H9 (cell line): Measurements from ENCODE around the gene CDH4. TPM values are rescaled to one million over a fixed set of nuclear protein-coding genes. Genes with fewer than 3 reads are reported as not detected.
A peak's percentile ranks its signal among the peaks of the same experiment; 100 is the strongest.

Source experiments
- DNase-seq: peaks from one replicate; pipeline ENCODE4 v3.0.0-alpha.2; 2017
- H2AFZ ChIP-seq: one replicate; pipeline ENCODE4 v1.6.1; 2013; ENCODE audit warnings: mild to moderate bottlenecking, low read length, control low read depth, moderate library complexity
- H2AK5ac ChIP-seq: 2 replicates; pipeline ENCODE4 v1.6.1; 2013; ENCODE audit warnings: low read length, control low read depth, mixed read lengths; ENCODE audit not compliant: insufficient read length
- H2BK120ac ChIP-seq: one replicate; pipeline ENCODE4 v1.6.1; 2013; ENCODE audit warnings: low read depth, mild to moderate bottlenecking, low read length, control low read depth, inconsistent platforms; ENCODE audit not compliant: poor library complexity, severe bottlenecking
- H2BK12ac ChIP-seq: 2 replicates; pipeline ENCODE4 v1.6.1; 2013; ENCODE audit warnings: low read length, control low read depth, mixed read lengths, low read depth; ENCODE audit not compliant: insufficient read length
- H2BK15ac ChIP-seq: 2 replicates; pipeline ENCODE4 v1.6.1; 2013; ENCODE audit warnings: low read depth, low read length, control low read depth
- H2BK20ac ChIP-seq: one replicate; pipeline ENCODE4 v1.6.1; 2013; ENCODE audit warnings: low read depth, mild to moderate bottlenecking, low read length, control low read depth, inconsistent platforms; ENCODE audit not compliant: poor library complexity, severe bottlenecking
- H2BK5ac ChIP-seq: 2 replicates; pipeline ENCODE4 v1.6.1; 2013; ENCODE audit warnings: low read length, control low read depth, mixed read lengths; ENCODE audit not compliant: insufficient read length
- H3K14ac ChIP-seq: 2 replicates; pipeline ENCODE4 v1.6.1; 2013; ENCODE audit warnings: low read length, control low read depth; ENCODE audit not compliant: insufficient read depth
- H3K18ac ChIP-seq: 2 replicates; pipeline ENCODE4 v1.6.1; 2013; ENCODE audit warnings: low read depth, mild to moderate bottlenecking, mixed read lengths, low read length, control low read depth; ENCODE audit not compliant: insufficient read length
- H3K23ac ChIP-seq: 2 replicates; pipeline ENCODE4 v1.6.1; 2013; ENCODE audit warnings: low read length, control low read depth, mixed read lengths, low read depth; ENCODE audit not compliant: insufficient read length
- H3K23me2 ChIP-seq: 2 replicates; pipeline ENCODE4 v1.6.1; 2013; ENCODE audit warnings: low read depth, mild to moderate bottlenecking, mixed read lengths, low read length, control low read depth; ENCODE audit not compliant: insufficient read length, poor library complexity, severe bottlenecking
- H3K27ac ChIP-seq: 2 replicates; pipeline ENCODE4 v1.5.1; 2013; ENCODE audit warnings: low read length, control low read depth, mixed read lengths, low read depth; ENCODE audit not compliant: insufficient read length
- H3K27me3 ChIP-seq: 2 replicates; pipeline ENCODE4 v1.6.1; 2013; ENCODE audit warnings: low read length, control low read depth, inconsistent platforms; ENCODE audit not compliant: insufficient read depth
- H3K4ac ChIP-seq: 2 replicates; pipeline ENCODE4 v1.6.1; 2013; ENCODE audit warnings: low read depth, mild to moderate bottlenecking, control low read depth, inconsistent platforms, low read length, moderate library complexity
- H3K4me1 ChIP-seq: 2 replicates; pipeline ENCODE4 v1.6.1; 2013; ENCODE audit warnings: low read length, control low read depth, inconsistent platforms; ENCODE audit not compliant: insufficient read depth
- H3K4me2 ChIP-seq: 2 replicates; pipeline ENCODE4 v1.6.1; 2013; ENCODE audit warnings: low read length, control low read depth, mixed read lengths; ENCODE audit not compliant: insufficient read length, insufficient read depth
- H3K56ac ChIP-seq: 2 replicates; pipeline ENCODE4 v1.6.1; 2013; ENCODE audit warnings: low read depth, mild to moderate bottlenecking, mixed read lengths, low read length, control low read depth; ENCODE audit not compliant: insufficient read length
- H3K79me1 ChIP-seq: 2 replicates; pipeline ENCODE4 v1.6.1; 2013; ENCODE audit warnings: low read depth, mild to moderate bottlenecking, moderate library complexity, low read length, control low read depth, inconsistent platforms; ENCODE audit not compliant: insufficient read depth, poor library complexity, severe bottlenecking
- H3K79me2 ChIP-seq: 2 replicates; pipeline ENCODE4 v1.6.1; 2013; ENCODE audit warnings: low read length, control low read depth, inconsistent platforms; ENCODE audit not compliant: insufficient read depth
- H3K9ac ChIP-seq: 2 replicates; pipeline ENCODE4 v1.6.1; 2013; ENCODE audit warnings: low read length, control low read depth, mixed read lengths; ENCODE audit not compliant: insufficient read length; ENCODE audit errors: extremely low read depth
- H3K9me3 ChIP-seq: one replicate; pipeline ENCODE4 v1.6.1; 2013; ENCODE audit warnings: low read depth, low read length, inconsistent platforms; ENCODE audit not compliant: control insufficient read depth
- H3T11ph ChIP-seq: one replicate; pipeline ENCODE4 v1.6.1; 2013; ENCODE audit warnings: mild to moderate bottlenecking, low read length, control low read depth, inconsistent platforms
- H4K20me1 ChIP-seq: one replicate; pipeline ENCODE4 v1.6.1; 2013; ENCODE audit not compliant: control insufficient read depth, insufficient read length, insufficient read depth
- H4K5ac ChIP-seq: 2 replicates; pipeline ENCODE4 v1.6.1; 2013; ENCODE audit warnings: low read depth, mild to moderate bottlenecking, mixed read lengths, low read length, control low read depth; ENCODE audit not compliant: insufficient read length
- H4K8ac ChIP-seq: replicated peaks from 2 replicates; pipeline ENCODE4 v1.6.1; 2013; ENCODE audit warnings: low read length, control low read depth, mixed read lengths, low read depth; ENCODE audit not compliant: insufficient read length
- H4K91ac ChIP-seq: 2 replicates; pipeline ENCODE4 v1.6.1; 2013; ENCODE audit warnings: low read depth, mild to moderate bottlenecking, moderate library complexity, mixed read lengths, low read length, control low read depth; ENCODE audit not compliant: insufficient read length
- H3K27ac Mint-ChIP-seq, 3 experiments: 2 replicates in 2 of 3; 3 replicates in 1 of 3; pipeline ENCODE4 v1.8.0; 2020 to 2021; ENCODE audit warnings: mixed read lengths in 3 of 3, mild to moderate bottlenecking in 1 of 3, moderate library complexity in 1 of 3
- H3K27me3 Mint-ChIP-seq: 2 replicates; pipeline ENCODE4 v1.8.0; 2021; ENCODE audit warnings: low read depth, mild to moderate bottlenecking, moderate library complexity, mixed read lengths
- H3K36me3 Mint-ChIP-seq, 3 experiments: 2 replicates in 2 of 3; 3 replicates in 1 of 3; pipeline ENCODE4 v1.8.0; 2020 to 2021; ENCODE audit warnings: low read depth in 3 of 3, mixed read lengths in 3 of 3; ENCODE audit not compliant: insufficient read depth in 1 of 3
- H3K4me1 Mint-ChIP-seq, 2 experiments: 2 replicates each; pipeline ENCODE4 v1.8.0; 2020; ENCODE audit warnings: mixed read lengths in 2 of 2
- H3K4me3 Mint-ChIP-seq, 2 experiments: 2 replicates in 1 of 2; 3 replicates in 1 of 2; pipeline ENCODE4 v1.8.0; 2020 to 2021; ENCODE audit warnings: mild to moderate bottlenecking in 2 of 2, mixed read lengths in 2 of 2, moderate library complexity in 1 of 2
- H3K9me3 Mint-ChIP-seq, 2 experiments: 2 replicates in 1 of 2; 3 replicates in 1 of 2; pipeline ENCODE4 v1.8.0; 2020; ENCODE audit warnings: mild to moderate bottlenecking in 2 of 2, mixed read lengths in 2 of 2, moderate library complexity in 1 of 2
- CTCF ChIP-seq: fragments of 200-600 bp; sonication (generic); conservative IDR thresholded peaks from 3 replicates; pipeline ENCODE4 v1.8.0; 2021; ENCODE audit warnings: antibody characterized with exemption, mild to moderate bottlenecking
- WGBS: extraction: QIAGEN DNeasy Blood & Tissue Kit; methylation state at CpG from one replicate; pipeline ENCODE4 v1.1.7; 2013; ENCODE audit warnings: missing lambda C conversion rate, low lambda C conversion rate, mixed read lengths; ENCODE audit not compliant: insufficient read length; ENCODE audit errors: extremely low coverage; 5-methylcytosine and 5-hydroxymethylcytosine counted together
- total RNA-seq: library from RNA; stranded (reverse); gene quantifications from 2 replicates; pipeline ENCODE4 v1.2.1, GENCODE V29; 2021

The CDH4 gene
- total RNA-seq, 1 experiment from 2014 or later: 3.0 TPM

- no peak overlapping the region for H3K9ac ChIP-seq
- no peak overlapping the region; a peak in 1 of 7 replicates for H3K27ac Mint-ChIP-seq
- no peak for TF ChIP-seq CTCF
Measured at GRCh38 chr20:61812845-61813485, 560.9 kb downstream of the CDH4 start.

More at GRCh38 chr20:61812845-61813485, 560.9 kb downstream of the CDH4 start:
- no peak overlapping the region for H4K91ac ChIP-seq
- no peak overlapping the region for H2BK20ac ChIP-seq
- H3K9me3 ChIP-seq: no peaks in the 10 kb centered on the region
- peaks cover 33% of the 10 kb centered on the region for H3K27me3 Mint-ChIP-seq
- no peaks in the 10 kb centered on the region for H3K79me1 ChIP-seq
- H3K4me1 Mint-ChIP-seq: peaks cover 11 to 27% of the 10 kb centered on the region in 2 experiments
- H3K23me2 ChIP-seq: no peaks in the 10 kb centered on the region
- H3K14ac ChIP-seq: 0 out of 2 replicates have a peak overlapping the region, but pooled peaks have one; percentile 43
- no peaks in the 10 kb centered on the region for H3K9me3 Mint-ChIP-seq
- no peak overlapping the region for H2BK5ac ChIP-seq
- no peak overlapping the region for H2AFZ ChIP-seq
- H3K4me2 ChIP-seq: no peak overlapping the region
- no peak overlapping the region for H3K56ac ChIP-seq
- H4K20me1 ChIP-seq: no peaks in the 10 kb centered on the region
- H3K4me3 Mint-ChIP-seq: no peak overlapping the region
- H3K18ac ChIP-seq: no peak overlapping the region
- H3K79me2 ChIP-seq: no peaks in the 10 kb centered on the region
- no peak overlapping the region for H4K8ac ChIP-seq
- no peaks in the 10 kb centered on the region for H3K27me3 ChIP-seq
- no peaks in the 10 kb centered on the region for H3K36me3 Mint-ChIP-seq
- H2BK15ac ChIP-seq: no peak overlapping the region
- H4K5ac ChIP-seq: no peak overlapping the region
- H3K4ac ChIP-seq: no peak overlapping the region
- H3K27ac ChIP-seq: no peak overlapping the region
- H2AK5ac ChIP-seq: no peak overlapping the region
- no peak for DNase-seq
- no CpG with 5 or more reads among the region's 14 CpGs for WGBS
- H3T11ph ChIP-seq: no peak overlapping the region
- H2BK120ac ChIP-seq: no peak overlapping the region
- no peak overlapping the region for H2BK12ac ChIP-seq
- H3K4me1 ChIP-seq: no peaks in the 10 kb centered on the region
- H3K23ac ChIP-seq: no peak overlapping the region
